Measurements from ENCODE around the gene BCL2L13. TPM values are rescaled to one million over a fixed set of nuclear protein-coding genes. Genes with fewer than 3 reads are reported as not detected.
"Not testable (repeated sequence)": the region's sequence is repeated elsewhere in the genome, so short reads cannot be mapped to it uniquely, and the experiment has no call there.

Gene BCL2L13
- polyA plus RNA-seq, 1 experiment: 64.1 TPM

DNA sequence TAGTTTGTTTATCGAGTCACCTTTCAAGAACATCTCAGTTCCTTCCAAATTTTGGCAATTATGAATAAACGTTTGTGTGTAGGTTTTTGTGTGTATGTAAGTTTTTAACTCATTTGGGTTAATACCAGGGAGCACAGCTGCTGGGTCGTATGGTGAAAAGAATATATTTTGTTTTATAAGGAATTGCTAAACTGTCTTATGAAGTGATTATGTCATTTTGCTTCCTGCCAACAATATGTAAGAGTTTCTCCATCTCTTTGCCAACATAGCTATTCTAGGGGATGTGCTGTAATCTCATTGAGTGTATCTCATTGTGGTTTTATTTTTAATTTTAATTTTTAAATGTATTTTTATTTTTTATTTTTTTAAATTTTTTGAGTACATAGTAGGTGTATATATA is 27.3 kb downstream of the BCL2L13 start:
- Histone ChIP-seq H3K27ac (ENCODE audit: low read depth, low read length) (no peak overlapping the region), H3K4me3 (ENCODE audit: low read depth, low read length) (no peak overlapping the region), H3K9me3 (ENCODE audit: control insufficient read depth, insufficient read depth, low read length) (peaks cover 2% of the 10 kb centered on the region; the same call in 1 of the 2 replicates), H3K27me3 (ENCODE audit: control insufficient read depth, insufficient read depth, low read length) (no peaks in the 10 kb centered on the region)
- ChIA-PET CTCF (no interaction called here), POLR2A (interaction anchor here (0.5 kb wide), 1 partner anchor 9 kb away, joined by 3 read pairs; no protein-coding TSS in a partner anchor)
- DNase-seq (ENCODE audit: low read depth, low spot score): no peak
- TF ChIP-seq, protein P1, sequence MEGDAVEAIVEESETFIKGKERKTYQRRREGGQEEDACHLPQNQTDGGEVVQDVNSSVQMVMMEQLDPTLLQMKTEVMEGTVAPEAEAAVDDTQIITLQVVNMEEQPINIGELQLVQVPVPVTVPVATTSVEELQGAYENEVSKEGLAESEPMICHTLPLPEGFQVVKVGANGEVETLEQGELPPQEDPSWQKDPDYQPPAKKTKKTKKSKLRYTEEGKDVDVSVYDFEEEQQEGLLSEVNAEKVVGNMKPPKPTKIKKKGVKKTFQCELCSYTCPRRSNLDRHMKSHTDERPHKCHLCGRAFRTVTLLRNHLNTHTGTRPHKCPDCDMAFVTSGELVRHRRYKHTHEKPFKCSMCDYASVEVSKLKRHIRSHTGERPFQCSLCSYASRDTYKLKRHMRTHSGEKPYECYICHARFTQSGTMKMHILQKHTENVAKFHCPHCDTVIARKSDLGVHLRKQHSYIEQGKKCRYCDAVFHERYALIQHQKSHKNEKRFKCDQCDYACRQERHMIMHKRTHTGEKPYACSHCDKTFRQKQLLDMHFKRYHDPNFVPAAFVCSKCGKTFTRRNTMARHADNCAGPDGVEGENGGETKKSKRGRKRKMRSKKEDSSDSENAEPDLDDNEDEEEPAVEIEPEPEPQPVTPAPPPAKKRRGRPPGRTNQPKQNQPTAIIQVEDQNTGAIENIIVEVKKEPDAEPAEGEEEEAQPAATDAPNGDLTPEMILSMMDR (IDR thresholded peaks at IDR 0.05; ENCODE audit: low read depth, low read length): no peak

DNA sequence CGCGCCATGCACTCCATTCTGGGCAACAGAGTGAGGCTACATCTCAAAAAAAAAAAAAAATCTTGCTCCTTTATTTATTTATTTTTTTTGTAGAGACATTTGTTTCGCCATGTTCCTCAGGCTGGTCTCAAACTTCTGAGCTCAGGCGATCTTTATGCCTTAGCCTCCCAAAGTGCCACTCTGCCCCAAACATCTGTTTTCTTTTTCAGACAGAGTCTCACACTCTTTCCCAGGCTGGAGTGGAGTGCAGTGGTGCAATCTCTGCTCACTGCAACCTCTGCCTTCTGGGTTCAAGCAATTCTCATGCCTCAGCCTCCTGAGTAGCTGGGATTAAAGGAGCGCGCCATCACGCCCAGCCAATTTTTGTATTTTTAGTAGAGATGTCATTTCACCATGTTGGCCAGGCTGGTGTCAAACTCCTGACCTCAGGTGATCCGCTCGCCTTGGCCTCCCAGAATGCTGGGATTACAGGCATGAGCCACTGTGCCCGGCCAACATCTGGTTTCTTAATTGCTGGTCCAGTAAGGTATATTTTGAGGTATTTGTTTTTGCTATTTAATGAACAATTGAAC is 33.0 kb downstream of the BCL2L13 start:
- H3K4me3 ChIP-seq (ENCODE audit: low read depth, low read length); H3K27ac ChIP-seq (ENCODE audit: low read depth, low read length); H3K27me3 ChIP-seq (ENCODE audit: control insufficient read depth, insufficient read depth, low read length); DNase-seq (ENCODE audit: low read depth, low spot score); H3K9me3 ChIP-seq (ENCODE audit: control insufficient read depth, insufficient read depth, low read length); CTCF ChIA-PET: not testable (repeated sequence)
- POLR2A ChIA-PET: interaction anchor here (0.6 kb wide), 1 partner anchor 18 kb away, joined by 6 read pairs; no protein-coding TSS in a partner anchor

DNA sequence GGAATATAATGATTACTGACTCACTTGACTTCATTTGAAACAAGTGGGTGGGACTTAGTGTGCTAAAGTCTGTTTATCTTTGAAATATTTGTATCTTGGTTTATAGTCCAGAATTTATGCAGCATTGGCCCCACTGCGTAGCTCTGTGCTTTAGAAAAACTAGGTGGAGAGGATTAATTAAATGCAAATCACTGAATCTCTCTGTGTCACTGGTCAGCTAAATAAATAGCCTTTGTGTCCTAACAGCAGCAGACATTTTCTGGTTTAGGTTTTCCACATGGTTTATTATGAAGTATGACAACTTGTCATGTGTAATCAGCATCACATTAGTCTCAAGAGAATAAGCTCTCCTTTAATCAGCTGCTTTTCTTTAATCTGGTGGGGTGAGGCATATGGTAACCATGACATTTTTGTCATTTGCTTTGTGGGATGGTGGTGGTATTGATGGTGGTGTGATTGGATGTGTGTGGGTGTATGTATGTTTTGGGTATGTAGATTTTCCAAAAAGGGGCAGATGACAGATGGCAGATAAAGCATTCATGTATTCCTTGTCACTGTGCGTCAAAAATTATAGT is 33.9 kb downstream of the BCL2L13 start:
- H3K27ac ChIP-seq (ENCODE audit: low read depth, low read length): no peak overlapping the region
- no peak overlapping the region for H3K4me3 ChIP-seq (ENCODE audit: low read depth, low read length)
- DNase-seq (ENCODE audit: low read depth, low spot score): no peak
- no peaks in the 10 kb centered on the region for H3K9me3 ChIP-seq (ENCODE audit: control insufficient read depth, insufficient read depth, low read length)
- ChIA-PET CTCF (interaction anchor here (1.9 kb wide), 1 partner anchor 70 kb away, joined by 13 read pairs; no protein-coding TSS in a partner anchor), POLR2A (interaction anchor here (0.6 kb wide), 2 partner anchors 19 to 1339 kb away, joined by 5 to 6 read pairs; no protein-coding TSS in a partner anchor)
- no peaks in the 10 kb centered on the region for H3K27me3 ChIP-seq (ENCODE audit: control insufficient read depth, insufficient read depth, low read length)
- TF ChIP-seq, protein P1 (IDR thresholded peaks at IDR 0.05; ENCODE audit: low read depth, low read length): no peak

DNA sequence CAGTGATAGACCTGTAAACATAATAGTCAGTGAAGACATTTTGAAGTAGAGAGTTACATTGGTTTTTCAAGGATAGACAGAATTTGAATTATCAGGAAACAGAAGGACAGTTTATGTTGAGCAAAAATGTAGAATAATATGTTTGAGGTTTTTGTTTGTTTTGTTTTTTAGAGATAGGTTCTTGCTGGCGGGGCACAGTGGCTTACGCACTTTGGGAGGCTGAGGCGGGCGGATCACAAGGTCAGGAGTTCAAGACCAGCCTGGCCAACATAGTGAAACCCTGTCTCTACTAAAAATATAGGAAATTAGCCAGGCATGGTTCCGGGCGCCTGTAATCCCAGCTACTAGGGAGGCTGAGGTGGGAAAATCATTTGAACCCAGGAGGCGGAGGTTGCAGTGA is 35.6 kb downstream of the BCL2L13 start:
- DNase-seq (ENCODE audit: low read depth, low spot score): no peak
- H3K4me3 ChIP-seq (ENCODE audit: low read depth, low read length): no peak overlapping the region
- H3K27me3 ChIP-seq (ENCODE audit: control insufficient read depth, insufficient read depth, low read length): no peaks in the 10 kb centered on the region
- ChIA-PET POLR2A (interaction anchor here (0.8 kb wide), 1 partner anchor 70 kb away, joined by 5 read pairs; no protein-coding TSS in a partner anchor), CTCF (interaction anchor here (1.9 kb wide), 1 partner anchor 69 kb away, joined by 13 read pairs; no protein-coding TSS in a partner anchor)
- H3K27ac ChIP-seq (ENCODE audit: low read depth, low read length): no peak overlapping the region
- TF ChIP-seq, protein P1 (IDR thresholded peaks at IDR 0.05; ENCODE audit: low read depth, low read length): no peak
- H3K9me3 ChIP-seq (ENCODE audit: control insufficient read depth, insufficient read depth, low read length): no peaks in the 10 kb centered on the region

DNA sequence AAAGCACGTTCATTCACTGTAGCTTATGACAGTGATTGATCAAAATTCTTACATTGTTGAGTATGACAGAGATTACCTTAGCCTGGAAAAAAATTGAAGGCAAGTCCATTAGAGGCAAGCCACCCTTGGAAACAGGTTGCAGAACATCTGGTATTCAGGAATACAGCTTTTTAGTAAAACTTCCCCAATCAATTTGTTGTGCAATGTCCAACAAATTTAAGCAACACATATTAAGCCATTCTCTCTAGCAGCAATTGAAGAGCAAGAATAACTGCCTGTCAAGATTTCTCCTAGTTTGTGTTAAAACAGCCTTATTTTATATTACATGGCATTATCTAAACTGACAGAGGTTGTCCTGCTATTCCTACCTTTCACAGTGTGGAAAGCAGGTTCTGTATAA is 37.0 kb downstream of the BCL2L13 start:
- CTCF ChIA-PET: interaction anchor here (0.6 to 0.9 kb wide), 2 partner anchors 66 to 67 kb away, joined by 3 to 4 read pairs; no protein-coding TSS in a partner anchor
- TF ChIP-seq, protein P1 (IDR thresholded peaks at IDR 0.05; ENCODE audit: low read depth, low read length): no peak
- H3K9me3 ChIP-seq (ENCODE audit: control insufficient read depth, insufficient read depth, low read length): no peaks in the 10 kb centered on the region
- H3K27ac ChIP-seq (ENCODE audit: low read depth, low read length): no peak overlapping the region
- no peak for DNase-seq (ENCODE audit: low read depth, low spot score)
- H3K4me3 ChIP-seq (ENCODE audit: low read depth, low read length): no peak overlapping the region
- H3K27me3 ChIP-seq (ENCODE audit: control insufficient read depth, insufficient read depth, low read length): no peaks in the 10 kb centered on the region
- POLR2A ChIA-PET: no interaction called here

Measured in AG04450 (cell line).